Lower lobe of right lung (tissue), 2 donors: ENCODE measurements around the gene IQGAP2. TPM values are rescaled to one million over a fixed set of nuclear protein-coding genes. Genes with fewer than 3 reads are reported as not detected.

ENCODE experiments used
- ATAC-seq, 2 donors: fragments of 200-7000 bp; cut with Tn5 transposase; one replicate each; pipeline ENCODE4 v1.9.1; 2020 to 2022; ENCODE audit warnings: mild to moderate bottlenecking in 2 of 2, moderate library complexity in 2 of 2
- DNase-seq: peaks from one replicate; pipeline ENCODE4 v3.0.0-alpha.2; 2020
- H3K27ac ChIP-seq: fragments of 200-600 bp; one replicate; pipeline ENCODE4 v1.8.0; 2022
- H3K27me3 ChIP-seq: fragments of 200-600 bp; one replicate; pipeline ENCODE4 v1.8.0; 2022; ENCODE audit warnings: low read depth
- H3K36me3 ChIP-seq: fragments of 200-600 bp; one replicate; pipeline ENCODE4 v1.8.0; 2022; ENCODE audit warnings: mild to moderate bottlenecking
- H3K4me1 ChIP-seq: fragments of 200-600 bp; one replicate; pipeline ENCODE4 v1.8.0; 2022
- H3K4me3 ChIP-seq: fragments of 200-600 bp; one replicate; pipeline ENCODE4 v1.8.0; 2022; ENCODE audit warnings: mild to moderate bottlenecking
- H3K9me3 ChIP-seq: fragments of 200-600 bp; one replicate; pipeline ENCODE4 v1.8.0; 2022
- CTCF ChIP-seq: fragments of 200-600 bp; IDR thresholded peaks from one replicate; pipeline ENCODE4 v1.8.0; 2022; ENCODE audit warnings: antibody characterized with exemption, mild to moderate bottlenecking
- intact Hi-C: fragments of 100-400 bp; cut with DNase I; formaldehyde crosslinking; loops from one replicate; pipeline ENCODE4 v1.11.0; 2022
- total RNA-seq: library from RNA; stranded (reverse); fragmentation: NEBNext Ultra II Directional; extraction: Animal tissue kit (Norgen Biotek cat#: 25700); gene quantifications from one replicate; pipeline ENCODE4 v1.2.1, GENCODE V29; 2021
- donor health status: DM: no; HTN: yes; CAD: no; lungs with severe emphysema.

The IQGAP2 gene
- total RNA-seq, 1 donor from 2014 or later = 42.0 TPM

GRCh38 chr5:76402251-76402885 lies 717 bp upstream of the IQGAP2 start:
- H3K27ac ChIP-seq = peak overlapping the region; percentile 89
- TF ChIP-seq CTCF = no peak
- ATAC-seq (peak; percentile 74 to 79), DNase-seq (peak; percentile 80)
- peaks cover 23% of the 10 kb centered on the region for H3K4me1 ChIP-seq
- no peaks in the 10 kb centered on the region for H3K27me3 ChIP-seq
- intact Hi-C loops = no loop called here
- no peaks in the 10 kb centered on the region for H3K36me3 ChIP-seq
- peak overlapping the region; percentile 70 for H3K4me3 ChIP-seq
- H3K9me3 ChIP-seq = no peaks in the 10 kb centered on the region

- H3K4me1 ChIP-seq = peaks cover 28% of the 10 kb centered on the region
- H3K9me3 ChIP-seq = no peaks in the 10 kb centered on the region
- intact Hi-C loops = no loop called here
- ATAC-seq = peak; percentile 36 to 39
- H3K27ac ChIP-seq = peak overlapping the region; percentile 89
- H3K4me3 ChIP-seq = peak overlapping the region; percentile 70
- no peaks in the 10 kb centered on the region for H3K36me3 ChIP-seq
- TF ChIP-seq CTCF = peak; percentile 18
- no peaks in the 10 kb centered on the region for H3K27me3 ChIP-seq
- peak; percentile 68 for DNase-seq
Measured at GRCh38 chr5:76403766-76404222, 709 bp downstream of the IQGAP2 start.

GRCh38 chr5:76404223-76405211 lies 1.4 kb downstream of the IQGAP2 start:
- peak; percentile 5 to 13 for ATAC-seq
- no peaks in the 10 kb centered on the region for H3K27me3 ChIP-seq
- DNase-seq = peak; percentile 67
- peak overlapping the region; percentile 70 for H3K4me3 ChIP-seq
- TF ChIP-seq CTCF = no peak
- H3K4me1 ChIP-seq = peaks cover 28% of the 10 kb centered on the region
- intact Hi-C loops = no loop called here
- peak overlapping the region; percentile 89 for H3K27ac ChIP-seq
- H3K9me3 ChIP-seq = no peaks in the 10 kb centered on the region
- no peaks in the 10 kb centered on the region for H3K36me3 ChIP-seq

- intact Hi-C loops = no loop called here
- Histone ChIP-seq H3K27ac (no peak overlapping the region), H3K4me1 (peaks cover 28% of the 10 kb centered on the region), H3K4me3 (no peak overlapping the region), H3K27me3 (no peaks in the 10 kb centered on the region), H3K36me3 (no peaks in the 10 kb centered on the region), H3K9me3 (no peaks in the 10 kb centered on the region)
- ATAC-seq (no peak), DNase-seq (no peak)
- no peak for TF ChIP-seq CTCF
Measured at GRCh38 chr5:76406014-76406413, 2.9 kb downstream of the IQGAP2 start.

- H3K9me3 ChIP-seq = no peaks in the 10 kb centered on the region
- no peak for TF ChIP-seq CTCF
- intact Hi-C loops = no loop called here
- H3K4me3 ChIP-seq = no peak overlapping the region
- peaks cover 26% of the 10 kb centered on the region for H3K4me1 ChIP-seq
- H3K36me3 ChIP-seq = no peaks in the 10 kb centered on the region
- H3K27me3 ChIP-seq = no peaks in the 10 kb centered on the region
- DNase-seq (peak; percentile 50), ATAC-seq (no peak)
- H3K27ac ChIP-seq = no peak overlapping the region
Measured at GRCh38 chr5:76406673-76407072, 3.6 kb downstream of the IQGAP2 start.
